Testis (tissue), 2 donors: ENCODE measurements around the gene IL16.

Experiments used
- POLR2A ChIP-seq: fragments of 450-650 bp; IDR thresholded peaks from one replicate; pipeline ENCODE4 v1.6.1; 2017; ENCODE audit warnings: antibody characterized with exemption, mild to moderate bottlenecking, moderate library complexity
- TF ChIP-seq, protein P1 (sequence below), 3 experiments: fragments of 450-650 bp in 2 of 3; fragments of 200-600 bp in 1 of 3; sonication (generic) in 1 of 3; IDR thresholded peaks; one replicate each; pipeline ENCODE4 v1.5.1; 2016 to 2019; ENCODE audit warnings: antibody characterized with exemption in 3 of 3, mild to moderate bottlenecking in 2 of 3, moderate library complexity in 1 of 3

GRCh38 chr15:81178365-81178764, 18.3 kb upstream of the IL16 start:
- TF ChIP-seq, protein P1, sequence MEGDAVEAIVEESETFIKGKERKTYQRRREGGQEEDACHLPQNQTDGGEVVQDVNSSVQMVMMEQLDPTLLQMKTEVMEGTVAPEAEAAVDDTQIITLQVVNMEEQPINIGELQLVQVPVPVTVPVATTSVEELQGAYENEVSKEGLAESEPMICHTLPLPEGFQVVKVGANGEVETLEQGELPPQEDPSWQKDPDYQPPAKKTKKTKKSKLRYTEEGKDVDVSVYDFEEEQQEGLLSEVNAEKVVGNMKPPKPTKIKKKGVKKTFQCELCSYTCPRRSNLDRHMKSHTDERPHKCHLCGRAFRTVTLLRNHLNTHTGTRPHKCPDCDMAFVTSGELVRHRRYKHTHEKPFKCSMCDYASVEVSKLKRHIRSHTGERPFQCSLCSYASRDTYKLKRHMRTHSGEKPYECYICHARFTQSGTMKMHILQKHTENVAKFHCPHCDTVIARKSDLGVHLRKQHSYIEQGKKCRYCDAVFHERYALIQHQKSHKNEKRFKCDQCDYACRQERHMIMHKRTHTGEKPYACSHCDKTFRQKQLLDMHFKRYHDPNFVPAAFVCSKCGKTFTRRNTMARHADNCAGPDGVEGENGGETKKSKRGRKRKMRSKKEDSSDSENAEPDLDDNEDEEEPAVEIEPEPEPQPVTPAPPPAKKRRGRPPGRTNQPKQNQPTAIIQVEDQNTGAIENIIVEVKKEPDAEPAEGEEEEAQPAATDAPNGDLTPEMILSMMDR (IDR thresholded peaks at IDR 0.05), result no peak
- no peak for TF ChIP-seq POLR2A
